Ishikawa (cell line): ENCODE results near the gene RYR1.

Source experiments
- CEBPB ChIP-seq: IDR thresholded peaks from 2 replicates; pipeline ENCODE4 v1.6.1; 2012
- CREB1 ChIP-seq: IDR thresholded peaks from 2 replicates; pipeline ENCODE4 v1.6.1; 2012; ENCODE audit warnings: low read depth
- EGR1 ChIP-seq: IDR thresholded peaks from 2 replicates; pipeline ENCODE4 v1.6.1; 2012
- EP300 ChIP-seq: IDR thresholded peaks from 2 replicates; pipeline ENCODE4 v1.6.1; 2012; ENCODE audit warnings: borderline replicate concordance
- FOXM1 ChIP-seq: IDR thresholded peaks from 2 replicates; pipeline ENCODE4 v1.6.1; 2012; ENCODE audit warnings: low read depth, borderline replicate concordance
- MAX ChIP-seq: IDR thresholded peaks from 2 replicates; pipeline ENCODE4 v1.6.1; 2012
- NFIC ChIP-seq: IDR thresholded peaks from 2 replicates; pipeline ENCODE4 v1.6.1; 2012
- RAD21 ChIP-seq: IDR thresholded peaks from 2 replicates; pipeline ENCODE4 v1.6.1; 2012; ENCODE audit warnings: low read depth
- REST ChIP-seq: IDR thresholded peaks from 2 replicates; pipeline ENCODE4 v1.6.1; 2012; ENCODE audit warnings: low read depth, mild to moderate bottlenecking
- TAF1 ChIP-seq: IDR thresholded peaks from 2 replicates; pipeline ENCODE4 v1.6.1; 2012; ENCODE audit warnings: low read depth, mild to moderate bottlenecking
- TCF12 ChIP-seq: IDR thresholded peaks from 2 replicates; pipeline ENCODE4 v1.6.1; 2012; ENCODE audit warnings: low read depth
- TEAD4 ChIP-seq: IDR thresholded peaks from 2 replicates; pipeline ENCODE4 v1.6.1; 2012
- USF1 ChIP-seq: IDR thresholded peaks from 2 replicates; pipeline ENCODE4 v1.6.1; 2012
- YY1 ChIP-seq: IDR thresholded peaks from 2 replicates; pipeline ENCODE4 v1.6.1; 2012; ENCODE audit warnings: low read depth
- ZBTB7A ChIP-seq: IDR thresholded peaks from 2 replicates; pipeline ENCODE4 v1.6.1; 2012; ENCODE audit warnings: low read depth

RYR1 gene

GRCh38 chr19:38506375-38506722 lies 72.9 kb downstream of the RYR1 start:
- TF ChIP-seq CREB1 (no peak), CEBPB (no peak), TCF12 (no peak), EGR1 (no peak), TEAD4 (no peak), FOXM1 (no peak), USF1 (no peak), EP300 (no peak), TAF1 (no peak), NFIC (no peak), RAD21 (no peak), YY1 (no peak), ZBTB7A (no peak), MAX (no peak), REST (no peak)

- TF ChIP-seq TCF12: no peak
- TF ChIP-seq MAX: peak; percentile 64
- no peak for TF ChIP-seq RAD21
- 0 out of 2 replicates have a peak, but pooled peaks have one; percentile 38 for TF ChIP-seq ZBTB7A
Measured at GRCh38 chr19:38506723-38507550, 73.4 kb downstream of the RYR1 start.

GRCh38 chr19:38507551-38508127 lies 74.1 kb downstream of the RYR1 start:
- TF ChIP-seq ZBTB7A: no peak
- no peak for TF ChIP-seq NFIC
- TF ChIP-seq MAX: no peak
- TF ChIP-seq TEAD4: no peak
- no peak for TF ChIP-seq CREB1
- no peak for TF ChIP-seq EGR1
- TF ChIP-seq EP300: no peak
- TF ChIP-seq USF1: no peak
- TF ChIP-seq TCF12: no peak
- no peak for TF ChIP-seq REST
- TF ChIP-seq CEBPB: no peak
- no peak for TF ChIP-seq RAD21
- TF ChIP-seq TAF1: no peak
- TF ChIP-seq FOXM1: no peak
- no peak for TF ChIP-seq YY1

- no peak for TF ChIP-seq RAD21
- TF ChIP-seq CREB1: no peak
- no peak for TF ChIP-seq NFIC
- TF ChIP-seq TEAD4: no peak
Measured at GRCh38 chr19:38508507-38508906, 75.0 kb downstream of the RYR1 start.

GRCh38 chr19:38509027-38509426 lies 75.5 kb downstream of the RYR1 start:
- TF ChIP-seq YY1 (no peak), TAF1 (no peak), RAD21 (no peak), NFIC (no peak), EP300 (no peak), TCF12 (no peak), FOXM1 (no peak), TEAD4 (no peak), MAX (no peak), REST (no peak), EGR1 (no peak)
